Upper lobe of left lung (tissue), 6 donors: ENCODE data around the gene CCM2. TPM values are rescaled to one million over a fixed set of nuclear protein-coding genes. Genes with fewer than 3 reads are reported as not detected.

Experiments used
- ATAC-seq, 2 donors: fragments of 200-7000 bp; cut with Tn5 transposase; one replicate each; pipeline ENCODE4 v1.9.1; 2022; ENCODE audit warnings: mild to moderate bottlenecking in 2 of 2, moderate library complexity in 2 of 2; ENCODE audit not compliant: low FRiP score in 2 of 2
- DNase-seq, 2 donors: peaks; one replicate each; pipeline ENCODE4 v3.0.0-alpha.2; 2019 to 2020
- H3K27ac ChIP-seq, 4 donors: fragments of 200-600 bp; sonication (generic); one replicate each; pipeline ENCODE4 v1.5.1; 2016 to 2019
- H3K27me3 ChIP-seq, 4 donors: fragments of 200-600 bp; sonication (generic); one replicate each; pipeline ENCODE4 v1.5.1; 2017 to 2019
- H3K36me3 ChIP-seq, 4 donors: fragments of 200-600 bp; sonication (generic); one replicate each; pipeline ENCODE4 v1.5.1; 2016 to 2019
- H3K4me1 ChIP-seq, 4 donors: fragments of 200-600 bp; sonication (generic); one replicate each; pipeline ENCODE4 v1.5.1; 2018 to 2019
- H3K4me3 ChIP-seq, 4 donors: fragments of 200-600 bp; sonication (generic); one replicate each; pipeline ENCODE4 v1.5.1; 2017 to 2019; ENCODE audit warnings: mild to moderate bottlenecking in 2 of 4, moderate library complexity in 1 of 4
- H3K9me3 ChIP-seq, 4 donors: fragments of 200-600 bp; sonication (generic); one replicate each; pipeline ENCODE4 v1.5.1; 2018 to 2019
- EP300 ChIP-seq, 4 donors: sonication (generic); formaldehyde crosslinking; IDR thresholded peaks; one replicate each; pipeline ENCODE4 v1.5.1; 2017; ENCODE audit warnings: antibody characterized with exemption in 4 of 4, control low read depth in 2 of 4
- POLR2A ChIP-seq, 4 donors: fragments of 450-650 bp; IDR thresholded peaks; one replicate each; pipeline ENCODE4 v1.5.1; 2016 to 2017; ENCODE audit warnings: antibody characterized with exemption in 4 of 4, mild to moderate bottlenecking in 2 of 4
- POLR2AphosphoS5 ChIP-seq, 2 donors: sonication (generic); formaldehyde crosslinking; IDR thresholded peaks; one replicate each; pipeline ENCODE4 v1.5.1; 2017; ENCODE audit warnings: antibody characterized with exemption in 2 of 2
- WGBS, 2 donors: methylation state at CpG; one replicate each; pipeline ENCODE4 v1.1.5; 2017 to 2018; 5-methylcytosine and 5-hydroxymethylcytosine counted together
- total RNA-seq, 6 donors: library from RNA; depleted of rRNA in 4 of 6; stranded (reverse); fragments of >200 nt in 4 of 6; gene quantifications; one replicate each; pipeline versions ENCODE4 v1.1.0 to v1.2.1, GENCODE V29; 2016 to 2021
- TF ChIP-seq, protein P1 (sequence below), 6 experiments: fragments of 450-650 bp in 4 of 6; fragments of 200-600 bp in 2 of 6; sonication (generic) in 2 of 6; IDR thresholded peaks; one replicate each; pipeline ENCODE4 v1.5.1; 2016 to 2019; ENCODE audit warnings: antibody characterized with exemption in 6 of 6
- donor health status: DM: no; HTN: no; CAD: no; lungs with moderate emphysema.
- donor health status: DM: no; HTN: yes; CAD: no; lungs with severe emphysema.

The CCM2 gene
- total RNA-seq, 6 donors from 2014 or later = 30.9 to 63.9 (median 46.8) TPM

DNA sequence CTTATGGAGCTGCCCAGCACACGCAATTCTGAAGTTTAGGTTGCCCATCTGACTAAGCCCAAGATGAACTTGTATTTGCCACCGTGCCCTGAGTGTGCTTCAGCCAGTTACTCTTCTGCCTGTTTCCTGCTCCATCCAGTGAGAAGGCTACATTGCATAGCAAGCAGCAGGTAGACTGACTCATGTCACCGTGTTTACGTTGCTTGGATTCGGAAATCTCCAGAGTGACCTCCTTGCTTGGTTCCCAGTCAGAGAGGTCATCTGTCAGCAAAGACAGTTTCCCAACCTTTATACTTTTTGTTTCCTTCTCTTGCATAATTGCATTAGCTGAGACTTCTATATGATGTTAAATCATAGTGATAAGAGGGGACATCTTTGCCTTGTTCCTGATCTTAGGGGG is 57.9 kb downstream of the CCM2 start:
- WGBS, 2 donors = 87 to 91% methylated on average over 5 of the region's 5 CpGs
- Histone ChIP-seq H3K4me3 (no peak overlapping the region), H3K27ac (no peak overlapping the region), H3K4me1 (no peaks in the 10 kb centered on the region), H3K36me3 (peaks cover 0 to 5% (median 0%) of the 10 kb centered on the region in 4 donors), H3K9me3 (no peaks in the 10 kb centered on the region), H3K27me3 (no peaks in the 10 kb centered on the region)
- DNase-seq = no peak
- no peak for TF ChIP-seq POLR2A (IDR thresholded peaks at IDR 0.05)
- no peak for TF ChIP-seq POLR2AphosphoS5 (IDR thresholded peaks at IDR 0.05)
- no peak for TF ChIP-seq EP300 (IDR thresholded peaks at IDR 0.05)
- TF ChIP-seq, protein P1, sequence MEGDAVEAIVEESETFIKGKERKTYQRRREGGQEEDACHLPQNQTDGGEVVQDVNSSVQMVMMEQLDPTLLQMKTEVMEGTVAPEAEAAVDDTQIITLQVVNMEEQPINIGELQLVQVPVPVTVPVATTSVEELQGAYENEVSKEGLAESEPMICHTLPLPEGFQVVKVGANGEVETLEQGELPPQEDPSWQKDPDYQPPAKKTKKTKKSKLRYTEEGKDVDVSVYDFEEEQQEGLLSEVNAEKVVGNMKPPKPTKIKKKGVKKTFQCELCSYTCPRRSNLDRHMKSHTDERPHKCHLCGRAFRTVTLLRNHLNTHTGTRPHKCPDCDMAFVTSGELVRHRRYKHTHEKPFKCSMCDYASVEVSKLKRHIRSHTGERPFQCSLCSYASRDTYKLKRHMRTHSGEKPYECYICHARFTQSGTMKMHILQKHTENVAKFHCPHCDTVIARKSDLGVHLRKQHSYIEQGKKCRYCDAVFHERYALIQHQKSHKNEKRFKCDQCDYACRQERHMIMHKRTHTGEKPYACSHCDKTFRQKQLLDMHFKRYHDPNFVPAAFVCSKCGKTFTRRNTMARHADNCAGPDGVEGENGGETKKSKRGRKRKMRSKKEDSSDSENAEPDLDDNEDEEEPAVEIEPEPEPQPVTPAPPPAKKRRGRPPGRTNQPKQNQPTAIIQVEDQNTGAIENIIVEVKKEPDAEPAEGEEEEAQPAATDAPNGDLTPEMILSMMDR (IDR thresholded peaks at IDR 0.05) = no peak
- no peak for ATAC-seq

DNA sequence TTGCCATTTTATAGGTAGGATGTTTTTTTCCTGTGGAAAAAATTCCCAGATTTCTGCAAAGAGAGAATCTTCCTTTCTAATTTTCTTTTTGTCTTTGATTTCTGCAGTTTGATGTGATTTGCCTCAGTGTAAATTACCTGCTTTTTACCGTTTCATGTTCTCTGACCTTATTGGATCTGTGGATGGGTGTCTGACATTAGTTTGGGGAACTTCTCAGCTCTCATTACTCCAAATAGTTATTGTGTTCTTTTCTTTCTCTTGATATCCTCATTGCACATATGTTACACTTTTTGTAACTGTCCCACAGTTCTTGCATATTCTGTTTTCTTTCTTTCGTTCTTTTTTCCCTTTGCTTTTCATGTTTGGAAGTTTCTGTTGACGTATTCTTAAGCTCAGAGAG is 60.3 kb downstream of the CCM2 start:
- ATAC-seq = no peak
- Histone ChIP-seq H3K27me3 (no peaks in the 10 kb centered on the region), H3K27ac (no peak overlapping the region), H3K9me3 (no peaks in the 10 kb centered on the region), H3K4me3 (no peak overlapping the region), H3K4me1 (peaks cover 0 to 6% (median 0%) of the 10 kb centered on the region in 4 donors), H3K36me3 (peaks cover 4 to 18% (median 15%) of the 10 kb centered on the region in 4 donors)
- DNase-seq = no peak
- no peak for TF ChIP-seq POLR2A (IDR thresholded peaks at IDR 0.05)
- TF ChIP-seq, protein P1 (IDR thresholded peaks at IDR 0.05) = no peak
- no peak for TF ChIP-seq POLR2AphosphoS5 (IDR thresholded peaks at IDR 0.05)
- TF ChIP-seq EP300 (IDR thresholded peaks at IDR 0.05) = no peak
- WGBS, 2 donors = 96 to 97% methylated on average over 3 of the region's 3 CpGs

DNA sequence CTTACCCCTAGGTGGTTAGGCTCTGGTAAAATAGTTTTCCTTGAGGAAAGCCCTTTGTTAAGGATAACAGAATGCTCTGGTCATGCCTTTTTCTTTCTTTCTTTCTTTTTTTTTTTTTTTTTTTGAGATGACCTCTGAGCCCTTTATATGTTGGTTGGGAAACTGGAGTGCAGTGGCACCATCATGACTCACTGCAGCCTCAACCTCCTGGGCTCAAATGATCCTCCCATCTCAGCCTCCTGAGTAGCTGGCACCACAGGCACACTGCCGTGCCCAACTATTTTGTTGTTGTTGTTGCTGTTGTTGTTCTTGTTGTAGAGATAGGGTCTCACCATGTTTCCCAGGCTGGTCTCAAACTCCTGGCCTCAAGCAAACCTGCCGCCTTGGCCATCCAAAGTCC is 61.4 kb downstream of the CCM2 start:
- Histone ChIP-seq H3K36me3 (peaks cover 4 to 28% (median 24%) of the 10 kb centered on the region in 4 donors), H3K27ac (no peak overlapping the region), H3K27me3 (no peaks in the 10 kb centered on the region), H3K4me3 (no peak overlapping the region), H3K4me1 (peaks cover 0 to 6% (median 0%) of the 10 kb centered on the region in 4 donors), H3K9me3 (no peaks in the 10 kb centered on the region)
- DNase-seq = no peak
- no peak for TF ChIP-seq POLR2A (IDR thresholded peaks at IDR 0.05)
- no peak for TF ChIP-seq EP300 (IDR thresholded peaks at IDR 0.05)
- no peak for TF ChIP-seq POLR2AphosphoS5 (IDR thresholded peaks at IDR 0.05)
- TF ChIP-seq, protein P1 (IDR thresholded peaks at IDR 0.05) = no peak
- ATAC-seq = no peak
- WGBS, 2 donors = 97% methylated on average over 2 of the region's 2 CpGs

DNA sequence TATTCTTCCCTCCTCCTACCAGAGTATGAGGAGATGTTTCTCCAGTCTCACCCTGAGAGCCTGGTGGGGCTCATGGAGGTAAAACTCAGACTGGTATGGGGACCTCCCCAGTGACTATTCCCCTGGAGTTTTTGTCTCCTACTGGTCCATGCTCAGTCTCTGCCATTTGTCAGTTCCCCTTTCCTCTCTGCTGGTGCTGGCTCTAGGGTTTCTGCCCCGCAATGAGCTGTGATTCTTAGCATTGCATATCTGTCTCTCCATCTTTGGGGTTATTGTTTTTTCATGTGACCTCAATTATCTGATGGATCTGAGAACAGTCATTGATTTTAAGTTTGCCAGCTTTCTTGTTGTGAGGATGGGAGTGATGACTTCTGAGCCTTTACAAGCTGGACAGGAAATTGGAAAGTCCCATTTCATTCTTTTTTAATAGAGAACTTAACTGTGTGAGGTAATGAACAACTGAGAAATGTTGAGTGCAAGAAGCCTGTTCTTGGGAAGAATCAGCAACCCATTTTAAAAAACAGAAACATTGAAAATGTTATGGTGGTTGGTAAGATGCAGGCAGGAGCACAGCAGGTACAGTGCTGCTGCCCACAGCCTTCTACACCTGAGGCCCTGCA is 61.9 kb downstream of the CCM2 start:
- no peaks in the 10 kb centered on the region for H3K9me3 ChIP-seq
- H3K4me1 ChIP-seq = peaks cover 0 to 6% (median 0%) of the 10 kb centered on the region in 4 donors
- peaks cover 4 to 32% (median 27%) of the 10 kb centered on the region in 4 donors for H3K36me3 ChIP-seq
- no peak overlapping the region for H3K27ac ChIP-seq
- ATAC-seq = no peak
- H3K27me3 ChIP-seq = no peaks in the 10 kb centered on the region
- TF ChIP-seq EP300 (IDR thresholded peaks at IDR 0.05) = no peak
- TF ChIP-seq POLR2A (IDR thresholded peaks at IDR 0.05) = no peak
- TF ChIP-seq, protein P1 (IDR thresholded peaks at IDR 0.05) = no peak
- TF ChIP-seq POLR2AphosphoS5 (IDR thresholded peaks at IDR 0.05) = no peak
- no peak for DNase-seq
- no peak overlapping the region for H3K4me3 ChIP-seq
- 76 to 85% methylated on average over 1 of the region's 1 CpG for WGBS, 2 donors
